ENCODE results near the gene TOM1L2.
"Not testable (repeated sequence)": the region's sequence is repeated elsewhere in the genome, so short reads cannot be mapped to it uniquely, and the experiment has no call there.

The TOM1L2 gene

DNA sequence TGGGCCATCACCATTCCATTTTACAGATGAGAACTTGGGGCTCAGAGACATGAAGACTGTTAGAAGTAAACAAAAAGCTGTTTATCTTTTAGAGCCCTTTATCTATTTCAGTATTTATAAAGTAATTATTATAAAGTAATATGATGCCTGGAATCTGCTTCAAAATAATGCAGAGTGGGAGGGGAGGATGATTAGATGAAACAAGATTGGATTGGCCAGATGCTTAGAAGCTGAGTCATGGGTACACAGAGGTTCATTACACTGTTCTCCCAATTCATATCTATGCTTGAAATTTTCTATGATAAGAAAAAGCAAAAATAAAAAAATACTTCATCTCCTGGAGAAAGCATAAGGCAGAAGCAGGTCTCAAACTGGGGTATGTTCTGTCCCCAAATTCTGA is 29.4 kb downstream of the TOM1L2 start:
- no peak for DNase-seq

DNA sequence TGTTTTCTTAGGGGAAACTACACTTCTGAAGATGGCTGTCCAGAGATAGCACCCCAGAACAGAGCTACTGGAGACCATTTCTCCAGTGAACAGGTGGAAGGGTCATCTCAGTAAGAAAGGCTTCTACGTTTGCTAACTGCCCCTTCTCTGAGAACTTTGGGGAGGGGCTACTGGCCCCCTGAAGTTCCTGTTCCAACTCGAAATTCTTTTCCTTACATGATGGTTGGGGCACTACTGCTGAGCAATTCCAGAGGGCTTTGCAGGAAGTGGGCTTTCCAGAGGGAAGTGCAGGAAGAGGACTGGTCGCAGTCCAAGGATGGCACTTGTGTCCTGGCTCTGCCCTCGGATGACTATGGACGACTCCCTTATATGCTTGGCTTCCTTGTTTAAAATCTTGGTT is 31.2 kb downstream of the TOM1L2 start:
- DNase-seq: no peak

DNA sequence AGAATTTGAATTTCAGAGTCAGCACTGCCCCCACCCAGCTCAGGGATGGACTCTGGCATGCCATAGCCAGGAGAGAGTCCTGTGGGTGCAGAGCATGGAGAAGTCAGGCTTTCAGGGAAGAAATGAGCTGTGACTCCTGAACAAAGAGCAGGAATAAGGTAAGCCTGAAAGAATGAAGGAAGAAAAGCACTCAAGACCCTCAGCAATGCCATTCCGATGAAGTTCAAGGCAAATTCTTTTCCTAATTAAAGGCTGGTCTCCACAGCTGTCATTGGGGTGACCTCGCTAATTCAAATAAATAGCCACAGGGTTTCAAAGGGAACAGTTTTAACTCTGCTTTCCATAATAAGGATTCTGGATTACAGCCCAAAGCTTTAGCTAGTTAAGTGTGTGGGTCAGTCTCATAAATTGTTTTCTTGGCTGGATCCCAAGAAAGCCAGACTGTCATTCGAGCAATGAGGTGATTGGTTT is 31.7 kb downstream of the TOM1L2 start:
- DNase-seq: no peak

DNA sequence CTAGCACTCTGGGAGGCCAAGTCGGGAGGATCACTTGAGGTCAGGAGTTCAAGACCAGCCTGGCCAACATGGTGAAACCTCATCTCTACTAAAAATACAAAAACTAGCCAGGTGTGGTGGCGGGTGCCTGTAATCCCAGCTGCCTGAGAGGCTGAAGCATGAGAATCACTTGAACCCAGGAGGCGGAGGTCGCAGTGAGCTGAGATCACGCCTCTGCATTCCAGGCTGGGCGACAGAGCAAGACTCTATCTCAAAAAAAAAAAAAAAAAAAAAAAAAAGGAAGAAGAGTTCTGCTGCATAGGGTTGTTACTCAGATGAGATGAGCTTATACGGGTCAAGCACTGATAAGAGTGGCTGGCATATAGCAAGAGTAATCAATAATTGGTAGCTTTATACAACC is 32.3 kb downstream of the TOM1L2 start:
- not testable (repeated sequence) for DNase-seq

DNA sequence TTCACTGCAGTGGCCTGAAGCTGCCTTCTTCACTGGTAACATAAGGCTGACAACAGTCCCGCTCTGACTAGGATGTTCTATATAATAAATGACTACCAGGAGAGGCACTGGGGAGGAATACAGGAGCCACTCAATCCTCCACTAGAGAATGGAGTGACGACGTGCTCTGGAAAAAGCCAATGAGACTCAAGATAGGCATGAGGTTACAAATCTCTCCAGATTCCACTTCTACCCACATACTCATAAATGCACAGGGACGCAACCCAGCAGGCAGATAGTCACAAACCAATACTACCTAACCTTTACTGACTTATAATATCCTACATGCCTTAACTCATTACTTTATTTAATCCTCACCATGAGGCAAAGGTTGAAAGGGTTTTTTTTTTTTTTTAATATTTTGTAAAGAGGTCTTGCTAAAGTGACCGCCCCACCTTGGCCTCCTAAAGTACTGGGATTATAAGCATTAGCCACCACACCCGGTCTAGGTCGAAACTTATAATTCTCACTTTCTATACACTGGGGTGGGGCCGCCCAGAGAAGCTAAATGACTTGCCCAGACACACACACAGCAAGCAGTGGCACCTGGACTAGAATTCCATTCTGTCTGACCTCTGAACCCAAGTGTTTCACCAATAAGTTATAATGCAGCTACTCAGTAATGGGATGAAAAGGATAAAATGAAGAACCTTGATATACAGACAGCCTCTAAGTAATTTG is 33.7 kb downstream of the TOM1L2 start:
- DNase-seq: no peak

DNA sequence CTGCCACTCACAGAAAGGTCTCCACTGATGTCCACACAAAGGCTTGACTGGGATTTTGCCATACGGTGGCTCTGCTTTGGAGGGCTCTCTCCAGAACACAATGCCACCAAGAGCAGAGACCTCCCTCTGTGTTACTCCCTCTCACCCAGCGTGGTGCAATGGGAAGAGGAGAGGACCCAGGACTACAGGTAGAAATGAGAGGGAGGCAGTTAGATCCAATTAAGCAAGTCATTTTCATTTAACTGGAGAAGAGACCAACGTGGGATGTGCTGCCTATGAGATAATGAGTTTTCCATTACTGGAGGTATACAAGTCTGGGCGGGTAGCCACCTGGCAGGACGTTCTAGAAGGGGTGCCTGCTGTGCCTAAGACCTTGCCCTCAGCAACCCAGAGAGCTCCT is 34.2 kb downstream of the TOM1L2 start:
- no peak for DNase-seq

DNA sequence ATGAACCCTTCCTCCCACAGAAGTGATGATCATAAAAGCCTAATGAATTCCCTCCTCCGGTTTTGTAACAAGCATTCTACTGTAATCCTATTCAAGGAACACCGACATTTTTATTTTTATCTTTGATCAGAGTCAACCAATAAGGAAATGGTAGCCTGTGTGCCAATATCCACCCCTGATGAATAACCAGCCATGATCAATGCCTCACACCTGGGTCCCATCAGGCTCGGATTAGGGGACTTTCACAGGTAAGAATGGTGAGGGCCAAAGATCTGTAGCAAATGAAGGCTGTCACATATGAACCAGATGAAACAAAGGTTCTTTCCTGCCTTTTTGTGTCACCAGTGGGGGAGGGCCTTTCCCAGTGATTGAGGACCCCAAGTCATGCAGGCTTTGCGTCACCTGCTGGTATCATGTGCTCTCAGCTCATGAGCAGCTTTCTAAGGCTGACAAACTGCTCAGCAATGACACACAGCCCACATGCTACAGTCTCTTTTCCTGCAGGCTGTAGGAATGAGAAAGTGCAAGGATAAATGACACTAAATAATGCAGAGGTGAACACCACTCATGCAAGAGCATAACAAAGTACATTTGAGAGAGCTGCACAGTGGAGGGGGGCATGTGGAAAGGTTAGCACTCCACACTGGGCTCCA is 34.9 kb downstream of the TOM1L2 start:
- no peak for DNase-seq

DNA sequence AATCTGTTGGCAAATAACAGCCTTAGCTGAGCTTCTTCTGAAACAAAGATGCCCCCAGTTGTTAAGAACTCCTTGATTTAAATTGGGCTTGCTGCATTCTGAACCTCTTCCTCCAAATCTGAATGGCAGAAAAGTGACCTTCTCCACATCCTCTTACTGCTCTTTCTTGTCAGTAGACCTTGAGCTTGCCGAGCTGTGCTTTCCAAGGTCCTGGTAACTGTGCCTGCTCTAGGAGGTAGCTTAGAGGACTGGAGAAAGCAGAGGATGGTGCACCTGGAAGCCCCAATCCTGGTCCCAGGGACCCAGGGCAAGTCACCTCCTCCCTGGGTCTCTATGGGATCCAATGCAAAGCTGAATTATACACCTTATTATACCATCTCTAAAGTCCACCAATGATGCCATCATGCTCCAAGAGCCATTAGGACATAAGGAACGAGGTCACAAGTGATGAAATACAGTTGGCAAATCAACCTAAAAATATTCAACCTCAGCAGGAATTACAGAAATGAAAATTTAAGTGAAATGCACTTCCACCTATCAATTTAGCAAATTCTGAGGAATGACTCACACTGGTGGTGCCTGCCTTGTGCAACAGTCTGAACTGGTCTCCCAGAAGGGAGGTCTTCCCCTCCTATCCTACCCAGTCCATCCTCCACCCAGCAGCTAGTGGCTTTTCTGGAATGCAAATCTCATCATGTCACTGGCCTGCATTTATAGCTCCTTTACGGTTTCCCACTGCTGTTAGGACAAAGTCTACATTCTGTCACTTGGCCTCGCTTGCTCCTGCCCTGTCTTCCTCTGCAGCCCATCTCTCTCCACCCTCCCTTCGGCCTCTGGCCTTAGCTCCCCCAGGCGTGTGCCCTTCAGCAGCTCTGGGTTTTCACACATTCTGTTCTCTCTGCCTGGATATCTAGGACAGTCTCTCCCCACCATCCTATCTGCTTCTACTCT is 36.6 kb downstream of the TOM1L2 start:
- no peak for DNase-seq

DNA sequence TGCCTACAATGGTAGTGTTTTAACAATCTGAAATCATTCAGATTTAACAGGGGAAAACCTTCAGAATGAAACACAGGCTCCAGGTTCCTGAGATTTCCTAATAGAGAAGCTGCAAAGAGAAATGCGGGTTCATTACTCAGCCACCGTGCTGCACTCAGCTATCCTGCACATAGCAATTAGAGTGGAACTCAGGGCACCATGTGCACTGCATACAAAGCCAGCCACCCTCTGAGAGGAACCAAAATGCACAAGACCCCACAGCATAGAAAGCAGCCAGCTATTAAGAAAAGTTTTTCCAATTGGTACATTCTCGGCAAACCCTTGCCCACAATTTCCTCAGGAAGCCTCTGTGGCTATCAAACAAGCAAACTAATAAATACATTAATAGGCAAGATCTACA is 37.4 kb downstream of the TOM1L2 start:
- no peak for DNase-seq

DNA sequence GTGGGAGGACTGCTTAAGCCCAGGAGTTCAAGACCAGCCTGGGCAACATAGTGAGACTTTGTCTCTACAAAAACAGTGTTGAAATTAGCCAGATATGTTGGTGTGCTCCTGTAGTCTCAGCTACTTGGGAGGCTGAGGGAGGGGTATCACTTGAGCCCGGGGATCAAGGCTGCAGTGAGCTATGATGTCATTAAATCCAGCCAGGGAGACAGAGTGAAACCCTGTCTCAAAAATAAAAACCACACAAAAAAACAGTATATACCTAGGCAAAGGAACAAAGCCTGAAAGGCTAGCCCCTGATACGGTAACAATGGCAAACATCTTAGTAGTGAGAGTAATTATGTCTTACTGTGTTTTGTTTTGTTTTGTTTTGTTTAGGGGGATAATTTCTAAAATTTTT is 38.0 kb downstream of the TOM1L2 start:
- no peak for DNase-seq

DNA sequence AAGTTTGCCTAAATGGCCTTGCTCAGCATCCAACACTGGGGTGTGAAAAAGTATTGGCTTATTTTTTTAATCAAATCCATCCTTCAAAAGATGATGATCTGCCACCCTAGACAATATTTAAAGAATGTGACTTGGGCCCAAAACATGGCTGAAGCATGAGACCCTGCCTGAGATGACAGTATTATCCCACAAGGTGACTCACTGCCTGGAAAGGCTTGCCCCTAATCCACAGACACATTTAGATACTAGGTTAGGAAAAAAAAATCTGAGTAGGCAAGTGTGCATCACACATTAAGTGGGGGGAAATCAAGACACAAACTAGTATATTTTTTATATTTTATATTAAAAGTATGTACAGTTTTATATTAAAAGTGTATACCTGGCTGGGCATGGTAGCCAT is 38.4 kb downstream of the TOM1L2 start:
- no peak for DNase-seq

DNA sequence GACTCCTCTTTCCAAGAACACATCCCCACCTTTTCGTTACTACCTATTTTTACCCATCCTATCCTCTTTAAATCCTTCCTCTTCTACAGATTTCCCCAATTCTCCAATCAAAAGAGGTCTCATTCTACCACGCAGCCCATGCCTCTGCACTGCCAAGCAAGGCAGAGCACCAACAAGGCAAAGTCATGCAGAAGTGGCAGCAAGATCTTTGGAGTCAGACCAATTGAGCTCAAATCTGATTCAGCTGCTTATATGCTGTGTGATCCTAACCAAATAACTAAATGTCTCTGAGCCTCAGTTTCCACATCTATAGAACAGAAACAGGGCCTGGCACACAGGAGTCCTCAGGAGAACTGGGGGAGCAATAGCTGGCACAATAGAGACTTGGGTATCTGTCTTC is 41.0 kb downstream of the TOM1L2 start:
- DNase-seq: no peak

DNA sequence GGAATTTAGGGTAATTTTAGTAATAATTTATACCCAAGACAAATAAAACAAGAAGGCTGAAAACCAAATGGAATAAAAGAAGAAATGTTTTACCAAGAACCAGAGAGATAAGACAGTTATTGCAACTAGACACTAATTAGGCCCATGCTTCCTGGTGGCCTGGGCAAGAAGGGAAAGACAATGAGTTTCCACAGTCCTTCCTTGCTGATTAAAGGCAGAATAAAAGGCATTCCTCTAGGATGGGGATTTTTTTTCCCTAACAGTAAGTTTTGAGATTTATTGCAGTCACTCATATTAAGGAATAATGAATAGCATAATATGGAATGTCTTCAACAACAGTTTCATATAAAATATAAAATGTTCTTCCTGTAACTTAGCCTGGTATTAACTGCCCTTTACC is 41.5 kb downstream of the TOM1L2 start:
- DNase-seq: no peak

DNA sequence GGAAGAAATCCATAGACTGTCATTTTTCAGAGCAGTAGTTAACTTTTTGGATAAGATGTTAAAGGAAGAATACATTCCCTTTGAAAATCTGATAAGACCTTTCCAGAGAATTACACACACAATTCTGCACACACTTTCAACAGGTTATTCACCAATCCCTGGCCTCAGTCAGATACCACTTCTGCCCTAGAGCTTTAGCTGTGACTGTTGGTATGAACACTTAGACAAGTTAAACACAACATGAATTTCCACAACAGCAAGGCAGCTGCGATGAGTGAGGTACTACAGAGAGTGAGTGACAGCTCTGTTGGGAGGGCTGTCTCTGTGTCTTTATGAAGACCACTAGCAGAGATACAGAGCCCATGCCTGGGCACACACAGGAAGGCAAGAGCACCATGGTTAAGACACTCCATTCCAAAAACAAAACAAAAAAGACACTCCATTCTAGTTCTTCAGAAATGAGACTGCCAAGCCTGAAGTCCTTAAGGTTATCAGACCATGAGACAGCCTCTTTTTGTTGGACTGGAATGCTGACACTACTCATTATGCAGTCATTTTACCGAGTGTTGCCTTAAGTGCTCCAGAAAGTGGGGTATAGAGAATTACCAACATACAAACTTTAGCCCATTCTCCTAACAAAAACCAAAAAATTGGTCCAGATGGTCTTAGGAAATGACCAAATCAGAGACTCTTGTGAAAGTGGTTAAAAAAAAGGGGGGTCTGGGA is 42.4 kb downstream of the TOM1L2 start:
- DNase-seq: no peak

DNA sequence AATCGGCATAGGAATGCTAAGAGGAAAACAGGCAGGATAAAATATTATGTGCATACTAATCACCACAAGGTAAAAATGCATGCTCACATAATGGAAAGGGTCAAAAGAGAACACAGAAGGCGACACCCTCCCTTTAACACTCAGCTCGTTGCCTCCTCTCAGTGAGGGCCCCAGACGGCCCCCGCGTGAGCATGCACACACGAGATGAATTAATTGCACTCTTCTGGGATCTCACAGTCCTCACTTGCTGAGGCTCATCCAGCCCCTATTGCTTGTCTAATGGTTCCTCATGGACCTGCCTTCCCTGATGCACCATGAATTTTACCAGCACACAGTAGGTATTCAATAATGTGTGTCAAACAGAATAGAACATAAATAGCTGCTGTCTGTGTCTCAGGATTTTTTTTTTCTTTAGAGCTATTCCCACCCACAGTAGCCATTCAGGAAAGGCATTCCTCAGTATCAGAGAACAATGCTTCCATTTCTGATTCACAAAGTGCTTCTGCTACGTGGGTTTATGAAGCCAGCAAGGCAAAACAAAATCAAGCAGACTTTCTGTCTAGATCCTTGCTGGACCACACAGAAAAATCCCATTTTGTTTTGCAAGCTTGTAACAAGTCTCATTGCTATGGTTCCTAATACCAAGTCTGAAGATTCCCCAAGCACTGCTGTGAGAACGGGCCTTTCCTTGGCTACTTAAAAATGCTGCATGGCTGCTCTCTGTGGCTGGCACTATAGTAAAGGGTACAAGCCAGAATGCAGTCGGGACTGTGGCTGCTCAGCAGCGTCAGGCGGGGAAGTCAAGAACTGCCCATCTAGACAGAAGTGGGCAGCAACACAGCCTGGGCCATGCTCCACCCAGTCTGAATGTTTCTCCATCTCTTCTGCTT is 43.6 kb downstream of the TOM1L2 start:
- DNase-seq: no peak

DNA sequence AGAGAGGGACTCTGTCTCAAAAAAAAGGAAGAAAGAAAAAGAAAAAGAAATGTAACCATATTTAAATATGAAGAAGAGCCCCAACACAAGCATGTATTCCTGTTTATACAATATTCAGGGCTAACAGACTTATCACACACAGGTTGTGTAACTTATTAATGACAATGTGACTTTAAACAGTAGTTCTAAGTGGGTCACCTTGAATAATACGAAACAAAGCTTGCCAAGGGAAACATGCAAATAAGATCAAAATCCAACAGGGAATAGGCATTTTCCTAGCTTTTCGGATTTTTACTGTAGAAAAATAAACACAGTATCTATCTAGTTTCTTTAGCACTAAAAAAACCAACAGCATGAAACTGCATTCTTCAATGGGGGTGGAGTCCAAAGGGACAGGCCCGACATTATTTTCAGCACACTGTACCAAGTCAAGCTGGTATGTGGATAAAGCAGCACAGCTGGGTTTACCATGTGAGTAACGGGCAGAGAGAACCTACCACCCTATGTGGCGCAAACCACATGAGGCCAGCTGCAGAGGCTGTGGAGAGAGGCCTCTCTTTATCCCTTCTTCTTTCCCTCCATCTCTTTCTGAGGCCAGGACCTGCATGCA is 45.3 kb downstream of the TOM1L2 start:
- DNase-seq: no peak

DNA sequence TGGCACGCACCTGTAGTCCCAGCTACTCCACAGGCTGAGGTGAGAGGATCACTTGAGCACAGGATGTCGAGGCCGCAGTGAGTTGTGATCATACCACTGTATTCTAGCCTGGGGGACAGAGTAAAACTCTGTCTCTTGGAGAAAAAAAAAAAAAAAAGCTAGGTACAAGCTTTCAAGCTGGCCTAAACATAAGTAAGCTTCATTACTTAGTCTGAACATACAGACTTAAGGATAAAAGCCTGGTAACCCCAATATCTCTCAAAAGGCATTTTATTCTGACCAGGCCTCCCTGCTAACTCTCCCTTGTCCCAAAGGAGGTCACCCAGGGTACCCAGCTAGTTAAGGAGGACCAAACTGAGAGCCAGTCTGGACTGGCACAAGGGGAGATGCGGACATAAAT is 46.2 kb downstream of the TOM1L2 start:
- DNase-seq: no peak

DNA sequence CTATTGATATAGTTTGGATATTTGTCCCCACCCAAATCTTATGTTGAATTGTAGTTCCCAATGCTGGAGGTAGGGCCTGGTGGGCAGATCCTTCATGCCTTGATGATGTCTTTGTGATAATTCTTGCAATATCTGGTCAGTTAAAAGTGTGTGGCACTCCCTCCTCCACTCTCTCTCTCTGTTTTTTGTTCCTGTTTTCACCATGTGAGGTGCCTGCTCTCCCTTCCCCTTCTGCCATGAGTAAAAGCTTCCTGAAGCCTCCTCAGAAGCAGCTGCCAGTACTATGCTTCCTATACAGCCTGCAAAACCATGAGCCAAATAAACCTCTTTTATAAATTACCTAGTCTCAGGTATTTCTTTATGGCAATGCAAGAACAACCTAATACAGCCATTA is 47.3 kb downstream of the TOM1L2 start:
- no peak for DNase-seq

DNA sequence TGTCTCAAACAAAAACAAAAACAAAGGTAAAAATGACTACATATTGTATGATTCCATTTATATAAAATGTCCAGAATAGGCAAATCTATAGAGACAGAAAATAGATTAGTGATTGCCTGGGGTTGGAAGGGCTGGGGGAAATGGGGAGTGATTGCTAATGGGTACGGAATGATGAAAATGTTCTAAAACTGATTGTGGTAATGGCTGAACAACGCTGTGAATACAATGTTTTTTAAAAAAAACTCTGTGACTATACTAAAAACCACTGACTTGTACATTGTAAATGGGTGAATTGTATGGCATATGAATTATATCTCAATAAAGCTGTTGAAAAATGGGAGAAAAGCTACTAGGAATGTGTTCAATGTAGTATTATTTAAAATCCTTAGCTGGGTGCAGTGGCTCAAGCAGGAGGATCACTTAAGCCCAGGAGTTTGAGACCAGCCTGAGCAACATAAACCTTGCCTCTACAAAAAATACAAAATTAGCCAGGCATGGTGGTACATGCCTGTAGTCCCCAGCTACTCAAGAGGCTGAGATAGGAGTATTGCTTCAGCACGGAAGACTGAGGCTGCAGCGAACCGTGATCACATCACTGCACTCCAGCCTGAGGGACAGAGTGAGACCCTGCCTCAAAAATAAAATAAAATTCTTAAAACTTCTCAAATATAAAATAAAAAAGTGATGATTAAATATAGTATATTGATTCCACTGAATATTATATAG is 47.9 kb downstream of the TOM1L2 start:
- no peak for DNase-seq

DNA sequence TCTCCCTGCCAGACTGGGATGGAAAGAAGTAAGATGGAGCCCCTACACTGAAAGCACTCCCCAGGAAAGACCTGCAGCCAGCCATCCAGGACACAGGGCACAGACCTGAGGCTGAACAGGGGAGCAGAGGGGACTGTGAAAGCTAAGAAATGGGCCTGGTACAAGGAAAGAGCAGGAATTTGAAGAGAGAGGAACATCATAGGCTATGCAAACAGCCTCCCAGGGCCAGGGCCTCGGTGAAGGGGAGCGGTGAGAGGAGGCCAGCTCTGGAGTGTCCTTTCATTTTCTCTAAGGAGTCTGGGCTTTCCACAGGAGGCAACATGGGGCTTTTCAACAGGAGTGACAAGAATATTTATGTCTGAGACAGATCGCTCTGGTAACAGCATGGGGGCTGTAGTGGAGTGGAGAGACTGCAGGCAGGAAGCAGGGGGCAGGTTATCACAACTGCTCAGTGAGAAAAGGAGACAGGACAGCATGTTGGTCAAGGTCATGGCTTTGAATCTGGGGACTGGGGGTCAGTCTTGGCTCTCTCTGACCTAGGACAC is 50.1 kb downstream of the TOM1L2 start:
- no peak for DNase-seq
